ENCODE data around the gene APRT. TPM values are rescaled to one million over a fixed set of nuclear protein-coding genes. Genes with fewer than 3 reads are reported as not detected.

Gene APRT
- total and polyA plus RNA-seq, 8 donors = 38.8 to 88.2 (median 68.4) TPM

- intact Hi-C loops (cut with DNase I) = loop anchor here in 1 of 3 donors (10.0 kb wide), 1 partner anchor 365 kb away; the partner anchor contains the start of gene CDH15
- H3K4me3 ChIP-seq = no peak overlapping the region
Observed at GRCh38 chr16:88809676-88810165, 2.0 kb downstream of the APRT start.

GRCh38 chr16:88809068-88809675 lies 2.6 kb downstream of the APRT start:
- Histone ChIP-seq H3K27ac (no peak overlapping the region), H3K4me1 (peaks cover 0 to 18% (median 12%) of the 10 kb centered on the region in 3 donors)
- 83 to 86% methylated on average over 10 of the region's 10 CpGs for WGBS, 2 donors

More at GRCh38 chr16:88809676-88810165, 2.0 kb downstream of the APRT start:
- Histone ChIP-seq H3K9me3 (no peaks in the 10 kb centered on the region), H3K4me1 (peaks cover 0 to 13% (median 11%) of the 10 kb centered on the region in 3 donors), H3K27me3 (no peaks in the 10 kb centered on the region), H3K27ac (no peak overlapping the region), H3K36me3 (no peaks in the 10 kb centered on the region)
- ATAC-seq (no peak), DNase-seq (peak in 2 of 6 donors; percentile 30 to 75), FAIRE-seq (no peak)
- WGBS, 2 donors = 84 to 89% methylated on average over 10 of the region's 10 CpGs
- TF ChIP-seq, protein P1, sequence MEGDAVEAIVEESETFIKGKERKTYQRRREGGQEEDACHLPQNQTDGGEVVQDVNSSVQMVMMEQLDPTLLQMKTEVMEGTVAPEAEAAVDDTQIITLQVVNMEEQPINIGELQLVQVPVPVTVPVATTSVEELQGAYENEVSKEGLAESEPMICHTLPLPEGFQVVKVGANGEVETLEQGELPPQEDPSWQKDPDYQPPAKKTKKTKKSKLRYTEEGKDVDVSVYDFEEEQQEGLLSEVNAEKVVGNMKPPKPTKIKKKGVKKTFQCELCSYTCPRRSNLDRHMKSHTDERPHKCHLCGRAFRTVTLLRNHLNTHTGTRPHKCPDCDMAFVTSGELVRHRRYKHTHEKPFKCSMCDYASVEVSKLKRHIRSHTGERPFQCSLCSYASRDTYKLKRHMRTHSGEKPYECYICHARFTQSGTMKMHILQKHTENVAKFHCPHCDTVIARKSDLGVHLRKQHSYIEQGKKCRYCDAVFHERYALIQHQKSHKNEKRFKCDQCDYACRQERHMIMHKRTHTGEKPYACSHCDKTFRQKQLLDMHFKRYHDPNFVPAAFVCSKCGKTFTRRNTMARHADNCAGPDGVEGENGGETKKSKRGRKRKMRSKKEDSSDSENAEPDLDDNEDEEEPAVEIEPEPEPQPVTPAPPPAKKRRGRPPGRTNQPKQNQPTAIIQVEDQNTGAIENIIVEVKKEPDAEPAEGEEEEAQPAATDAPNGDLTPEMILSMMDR (IDR thresholded peaks at IDR 0.05) = no peak

DNA sequence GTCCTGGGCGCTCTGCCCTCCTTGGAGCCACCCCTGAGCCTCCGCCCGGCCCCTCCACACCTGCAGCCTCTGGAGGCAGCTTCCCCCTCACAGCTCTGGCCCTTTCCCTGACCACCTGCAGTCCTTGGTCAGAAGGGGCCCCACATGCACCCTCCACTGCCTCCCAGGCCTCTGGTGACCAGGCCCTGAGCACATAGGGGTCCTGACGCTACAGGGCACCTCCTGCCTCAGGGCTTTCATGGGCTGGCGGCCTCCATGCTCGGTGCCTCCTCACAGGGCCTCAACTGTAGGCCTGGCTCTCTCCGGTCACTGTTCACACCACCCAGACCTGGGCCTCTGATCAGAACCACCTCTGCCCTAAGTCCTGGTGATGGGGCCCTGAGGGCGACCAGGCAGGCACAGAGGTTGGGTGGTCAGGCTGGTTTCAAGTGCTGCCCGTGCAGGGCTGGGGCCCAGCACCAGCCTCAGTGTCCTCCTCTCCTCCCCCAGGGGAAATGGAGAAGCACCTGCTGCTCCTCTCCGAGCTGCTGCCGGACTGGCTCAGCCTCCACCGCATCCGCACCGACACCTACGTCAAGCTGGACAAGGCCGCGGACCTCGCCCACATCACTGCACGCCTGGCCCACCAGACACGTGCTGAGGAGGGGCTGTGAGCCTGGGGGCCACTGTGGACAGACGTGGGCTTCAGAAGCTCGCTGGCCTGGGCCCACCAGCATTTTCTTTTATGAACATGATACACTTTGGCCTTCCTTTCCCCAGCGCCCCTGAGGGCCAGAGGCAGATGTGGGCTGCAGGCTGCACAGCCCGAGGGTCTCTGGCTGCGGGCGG lies 3.9 kb downstream of the APRT start:
- ATAC-seq (no peak), DNase-seq (peak in 1 of 6 donors; percentile 71), FAIRE-seq (no peak)
- Histone ChIP-seq H3K27me3 (no peaks in the 10 kb centered on the region), H3K27ac (no peak overlapping the region), H3K36me3 (no peaks in the 10 kb centered on the region), H3K4me3 (no peak overlapping the region), H3K9me3 (no peaks in the 10 kb centered on the region), H3K4me1 (peaks cover 0 to 18% (median 16%) of the 10 kb centered on the region in 3 donors)
- intact Hi-C loops (cut with DNase I) = no loop called here
- TF ChIP-seq, protein P1 (IDR thresholded peaks at IDR 0.05) = no peak
- 88 to 92% methylated on average over 23 to 26 of the region's 26 CpGs for WGBS, 2 donors

More at GRCh38 chr16:88809068-88809675, 2.6 kb downstream of the APRT start:
- no peaks in the 10 kb centered on the region for H3K36me3 ChIP-seq
- TF ChIP-seq, protein P1 (IDR thresholded peaks at IDR 0.05) = no peak
- H3K27me3 ChIP-seq = no peaks in the 10 kb centered on the region
- intact Hi-C loops (cut with DNase I) = no loop called here
- H3K4me3 ChIP-seq = no peak overlapping the region
- no peak for FAIRE-seq
- DNase-seq = peak in 4 of 6 donors; percentile 45 to 77 (median 60)
- no peak for ATAC-seq
- no peaks in the 10 kb centered on the region for H3K9me3 ChIP-seq

DNA sequence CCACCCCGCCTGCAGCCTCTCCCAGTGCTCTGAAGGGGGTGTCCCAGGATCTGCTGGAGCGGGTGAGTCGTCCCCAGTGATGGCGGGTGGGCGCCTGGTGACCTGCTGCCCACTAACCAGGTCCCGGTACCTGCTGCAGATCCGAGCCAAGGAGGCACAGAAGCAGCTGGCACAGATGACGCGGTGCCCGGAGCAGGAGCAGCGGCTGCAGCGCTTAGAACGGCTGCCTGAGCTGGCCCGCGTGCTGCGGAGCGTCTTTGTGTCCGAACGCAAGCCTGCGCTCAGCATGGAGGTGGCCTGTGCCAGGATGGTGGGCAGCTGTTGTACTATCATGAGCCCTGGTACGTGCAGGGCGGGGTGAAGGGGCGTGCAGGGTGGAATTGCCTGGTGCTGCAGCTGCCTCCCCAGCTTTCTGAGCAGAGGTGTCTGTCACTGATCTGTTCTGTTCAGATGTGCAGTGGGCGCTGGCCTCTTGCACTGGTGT lies 4.5 kb downstream of the APRT start:
- Histone ChIP-seq H3K4me3 (no peak overlapping the region), H3K9me3 (no peaks in the 10 kb centered on the region), H3K4me1 (peaks cover 0 to 17% (median 16%) of the 10 kb centered on the region in 3 donors), H3K36me3 (no peaks in the 10 kb centered on the region), H3K27me3 (no peaks in the 10 kb centered on the region), H3K27ac (no peak overlapping the region)
- FAIRE-seq (no peak), DNase-seq (peak in 2 of 6 donors; percentile 35 to 75), ATAC-seq (no peak)
- 80 to 90% methylated on average over 24 of the region's 24 CpGs for WGBS, 2 donors
- TF ChIP-seq, protein P1 (IDR thresholded peaks at IDR 0.05) = no peak
- intact Hi-C loops (cut with DNase I) = no loop called here
